GM10266 (cell line): ENCODE measurements around the gene PPP3R2.

Experiments
- DNase-seq: peaks from one replicate; pipeline ENCODE4 v3.0.0; 2012; ENCODE audit errors: extremely low spot score
- TF ChIP-seq, protein P1 (sequence below): IDR thresholded peaks from 2 replicates; pipeline ENCODE4 v1.5.1; 2012; ENCODE audit warnings: mild to moderate bottlenecking, low read depth; ENCODE audit not compliant: control insufficient read depth, insufficient read depth; ENCODE audit errors: missing control alignments

The PPP3R2 gene

DNA sequence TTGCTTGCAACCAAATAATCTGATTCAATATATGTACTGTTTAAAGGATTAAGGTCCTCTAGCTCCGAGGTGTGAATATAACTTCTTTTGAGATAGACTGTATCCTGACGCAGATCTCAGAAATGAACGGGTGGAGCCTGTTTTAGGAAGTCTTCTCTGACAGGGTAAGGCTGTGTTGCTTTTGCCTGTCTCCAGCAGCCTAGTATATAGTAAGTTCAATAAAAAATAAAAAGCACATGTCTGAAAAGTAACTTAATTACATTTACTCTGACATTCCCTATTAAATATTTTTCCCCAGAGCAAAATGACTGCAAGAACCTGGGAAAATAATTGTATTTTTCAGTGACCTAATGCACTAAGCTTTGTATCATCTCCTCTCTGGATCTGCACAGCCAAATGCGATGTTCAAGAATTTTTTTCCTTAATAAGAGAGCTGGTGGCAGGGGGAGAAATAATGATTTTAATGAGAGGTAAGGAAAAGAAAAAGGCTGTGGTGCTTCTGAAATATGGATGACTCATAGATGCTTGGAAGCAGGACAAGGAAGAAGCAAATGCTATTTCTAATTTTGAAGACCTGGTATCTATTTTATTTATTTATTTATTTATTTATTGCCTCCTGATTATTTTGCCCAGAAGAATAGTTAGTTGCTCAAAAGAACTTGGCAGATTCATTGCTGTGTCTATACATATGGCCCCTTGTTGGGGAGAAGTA lies 7.3 kb downstream of the PPP3R2 start:
- TF ChIP-seq, protein P1, sequence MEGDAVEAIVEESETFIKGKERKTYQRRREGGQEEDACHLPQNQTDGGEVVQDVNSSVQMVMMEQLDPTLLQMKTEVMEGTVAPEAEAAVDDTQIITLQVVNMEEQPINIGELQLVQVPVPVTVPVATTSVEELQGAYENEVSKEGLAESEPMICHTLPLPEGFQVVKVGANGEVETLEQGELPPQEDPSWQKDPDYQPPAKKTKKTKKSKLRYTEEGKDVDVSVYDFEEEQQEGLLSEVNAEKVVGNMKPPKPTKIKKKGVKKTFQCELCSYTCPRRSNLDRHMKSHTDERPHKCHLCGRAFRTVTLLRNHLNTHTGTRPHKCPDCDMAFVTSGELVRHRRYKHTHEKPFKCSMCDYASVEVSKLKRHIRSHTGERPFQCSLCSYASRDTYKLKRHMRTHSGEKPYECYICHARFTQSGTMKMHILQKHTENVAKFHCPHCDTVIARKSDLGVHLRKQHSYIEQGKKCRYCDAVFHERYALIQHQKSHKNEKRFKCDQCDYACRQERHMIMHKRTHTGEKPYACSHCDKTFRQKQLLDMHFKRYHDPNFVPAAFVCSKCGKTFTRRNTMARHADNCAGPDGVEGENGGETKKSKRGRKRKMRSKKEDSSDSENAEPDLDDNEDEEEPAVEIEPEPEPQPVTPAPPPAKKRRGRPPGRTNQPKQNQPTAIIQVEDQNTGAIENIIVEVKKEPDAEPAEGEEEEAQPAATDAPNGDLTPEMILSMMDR: no peak
- DNase-seq: no peak

- TF ChIP-seq, protein P1: no peak
- no peak for DNase-seq
These were observed 8.1 kb downstream of the PPP3R2 start for GRCh38 chr9:101586651-101587050.

DNA sequence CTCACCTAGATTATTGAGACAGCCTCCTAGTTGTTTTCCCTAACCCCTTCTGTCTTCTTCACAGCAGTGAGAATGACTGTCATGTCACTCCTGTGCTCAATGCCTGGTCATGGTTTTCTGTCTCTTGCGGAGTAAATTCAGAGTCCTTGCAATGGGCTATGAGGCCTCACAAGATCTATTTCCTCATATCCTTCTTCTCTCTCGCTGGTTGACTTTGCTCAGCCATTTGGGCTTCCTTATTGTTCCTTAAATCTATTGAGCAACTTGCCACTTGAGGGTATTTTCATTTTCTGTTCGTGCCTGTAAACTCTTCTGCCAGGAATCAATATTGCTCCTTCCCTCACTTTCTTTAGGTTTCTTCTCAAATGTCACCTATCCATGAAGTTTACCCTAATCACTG lies 9.0 kb downstream of the PPP3R2 start:
- TF ChIP-seq, protein P1: no peak
- no peak for DNase-seq

DNA sequence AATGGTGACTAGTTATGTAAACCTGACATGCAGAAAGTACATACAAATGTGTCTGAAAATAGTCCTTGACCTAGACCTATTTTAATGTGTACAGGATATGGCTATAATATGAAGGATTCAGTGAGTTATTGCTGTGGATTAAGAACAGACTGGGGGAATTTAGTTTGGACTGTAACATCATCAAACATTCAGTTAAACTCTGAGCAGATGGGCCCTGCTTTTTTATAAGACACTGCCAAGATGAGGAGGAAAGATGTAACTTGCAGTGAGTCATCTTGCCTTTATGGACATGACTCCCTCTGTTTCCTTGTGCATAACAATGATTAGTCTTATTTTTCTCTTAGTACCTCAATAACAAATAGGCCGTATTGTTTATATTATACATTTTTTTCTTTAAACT lies 12.2 kb downstream of the PPP3R2 start:
- DNase-seq: no peak
- TF ChIP-seq, protein P1: no peak

DNA sequence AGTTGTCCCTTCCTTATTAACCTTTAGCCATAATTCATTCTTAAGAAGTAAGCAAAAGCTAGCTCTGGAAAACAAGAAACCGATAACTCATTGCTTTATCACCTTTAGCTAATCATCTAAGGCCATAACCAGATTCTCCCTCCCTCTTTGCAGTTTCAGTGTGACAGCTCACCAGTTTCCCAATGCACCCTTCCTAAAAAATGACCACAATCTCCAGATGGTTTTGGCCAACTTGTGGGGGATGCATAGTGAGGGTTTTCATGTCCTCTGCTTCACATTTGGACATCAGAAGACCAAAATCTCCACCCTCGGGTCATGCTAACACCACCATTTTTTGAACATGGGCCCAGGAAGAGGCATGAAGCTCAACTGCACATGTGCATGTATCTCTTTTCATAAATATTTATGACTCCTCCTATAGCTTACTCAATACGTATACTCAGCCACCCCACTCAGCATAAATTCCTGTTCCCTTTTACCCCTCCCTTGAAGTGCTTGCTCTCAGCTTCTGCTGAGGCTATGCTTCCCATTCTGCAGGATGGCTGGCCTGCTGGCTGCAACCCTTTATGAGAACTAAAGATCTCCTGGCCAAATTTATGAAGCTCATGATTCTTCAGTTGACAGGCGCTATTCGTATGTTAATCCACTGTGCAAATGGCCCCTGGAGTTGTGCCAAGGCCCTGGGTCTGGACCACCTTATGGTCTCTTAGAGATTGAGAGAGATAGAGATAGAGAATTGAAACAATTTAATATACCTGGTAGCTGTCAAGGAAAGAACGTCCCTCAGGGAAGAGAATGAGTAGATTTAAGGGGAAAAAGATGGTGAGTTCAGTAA lies 14.8 kb downstream of the PPP3R2 start:
- DNase-seq: no peak
- TF ChIP-seq, protein P1: no peak

DNA sequence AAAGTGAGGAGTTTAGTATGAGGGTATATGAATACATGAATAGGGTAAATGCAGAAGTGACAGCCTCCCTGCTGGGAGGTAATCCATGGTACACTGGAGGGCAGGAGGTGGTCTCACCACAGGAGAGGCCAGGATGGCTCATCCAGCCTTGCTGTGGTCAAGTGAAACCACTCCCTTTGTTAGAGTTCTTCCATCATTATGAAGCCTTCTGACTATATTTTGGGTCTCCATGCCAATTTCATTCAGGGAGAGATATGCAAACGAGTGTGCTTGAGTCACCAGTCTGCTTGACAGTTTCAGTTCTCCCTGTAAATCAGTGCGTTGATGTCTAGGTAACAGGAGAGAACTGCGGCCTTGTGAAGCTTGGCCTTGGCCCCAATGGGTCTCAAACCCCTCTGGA lies 16.4 kb downstream of the PPP3R2 start:
- TF ChIP-seq, protein P1: no peak
- no peak for DNase-seq

GRCh38 chr9:101574731-101575333 lies 19.9 kb downstream of the PPP3R2 start:
- TF ChIP-seq, protein P1: no peak

More at GRCh38 chr9:101574731-101575333, 19.9 kb downstream of the PPP3R2 start:
- DNase-seq: no peak
